Fibroblast of lung (primary cell): ENCODE results near the gene SNX20.

ENCODE experiments used
- CTCF ChIP-seq, 2 donors: IDR thresholded peaks in 1 of 2; conservative IDR thresholded peaks in 1 of 2; 1 replicate in 1 of 2; 2 replicates in 1 of 2; pipeline ENCODE4 v1.5.1; 2011 to 2012; ENCODE audit warnings: low read length in 2 of 2, control low read depth in 1 of 2, inconsistent platforms in 1 of 2, low read depth in 1 of 2, mild to moderate bottlenecking in 1 of 2
- EZH2 ChIP-seq: IDR thresholded peaks from 2 replicates; pipeline ENCODE4 v1.5.1; 2012; ENCODE audit warnings: low read length, control low read depth, mild to moderate bottlenecking; ENCODE audit errors: missing control alignments

GRCh38 chr16:50694206-50694605 is 13.1 kb upstream of the SNX20 start:
- TF ChIP-seq EZH2 (no peak), CTCF (conservative IDR thresholded peaks at IDR 0.05 in 1 of 2, IDR thresholded peaks at IDR 0.05 in 1 of 2; ENCODE audit: low read depth in 1 of 2, low read length in 2 of 2) (no peak)
